ENCODE results near the gene FGF18.

The FGF18 gene

DNA sequence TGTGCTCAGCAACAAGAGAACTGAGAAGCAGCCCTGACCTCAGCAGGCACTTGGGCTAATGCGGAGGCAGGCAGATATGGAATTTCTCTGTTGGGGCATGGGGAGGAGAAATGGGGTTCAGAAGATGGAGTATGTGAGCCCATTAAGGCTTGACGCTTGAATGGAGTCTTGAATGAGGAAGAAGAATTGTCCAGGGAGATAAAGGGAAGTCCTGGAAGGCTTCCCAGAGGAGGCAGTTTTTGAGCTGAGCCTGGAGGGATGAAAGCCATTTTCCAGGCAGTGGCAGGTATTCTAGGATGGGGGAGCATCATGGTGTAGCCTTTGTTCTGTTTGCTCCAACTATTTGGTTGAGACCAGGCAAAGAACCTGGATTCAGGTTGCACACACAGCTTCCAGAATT, 34.5 kb downstream of the FGF18 start:
- no peaks in the 10 kb centered on the region for H3K9me3 ChIP-seq (ENCODE audit: control insufficient read depth, insufficient read depth, low read depth, low read length)
- H3K4me3 ChIP-seq (ENCODE audit: low read depth, low read length) = no peak overlapping the region
- ChIA-PET CTCF (interaction anchor here (1.0 to 1.1 kb wide), 3 partner anchors 36 to 88 kb away, joined by 3 to 5 read pairs (median 4); no protein-coding TSS in a partner anchor), POLR2A (no interaction called here)
- H3K4me1 ChIP-seq (ENCODE audit: control insufficient read depth, insufficient read depth, low read length) = no peaks in the 10 kb centered on the region
- TF ChIP-seq, protein P1, sequence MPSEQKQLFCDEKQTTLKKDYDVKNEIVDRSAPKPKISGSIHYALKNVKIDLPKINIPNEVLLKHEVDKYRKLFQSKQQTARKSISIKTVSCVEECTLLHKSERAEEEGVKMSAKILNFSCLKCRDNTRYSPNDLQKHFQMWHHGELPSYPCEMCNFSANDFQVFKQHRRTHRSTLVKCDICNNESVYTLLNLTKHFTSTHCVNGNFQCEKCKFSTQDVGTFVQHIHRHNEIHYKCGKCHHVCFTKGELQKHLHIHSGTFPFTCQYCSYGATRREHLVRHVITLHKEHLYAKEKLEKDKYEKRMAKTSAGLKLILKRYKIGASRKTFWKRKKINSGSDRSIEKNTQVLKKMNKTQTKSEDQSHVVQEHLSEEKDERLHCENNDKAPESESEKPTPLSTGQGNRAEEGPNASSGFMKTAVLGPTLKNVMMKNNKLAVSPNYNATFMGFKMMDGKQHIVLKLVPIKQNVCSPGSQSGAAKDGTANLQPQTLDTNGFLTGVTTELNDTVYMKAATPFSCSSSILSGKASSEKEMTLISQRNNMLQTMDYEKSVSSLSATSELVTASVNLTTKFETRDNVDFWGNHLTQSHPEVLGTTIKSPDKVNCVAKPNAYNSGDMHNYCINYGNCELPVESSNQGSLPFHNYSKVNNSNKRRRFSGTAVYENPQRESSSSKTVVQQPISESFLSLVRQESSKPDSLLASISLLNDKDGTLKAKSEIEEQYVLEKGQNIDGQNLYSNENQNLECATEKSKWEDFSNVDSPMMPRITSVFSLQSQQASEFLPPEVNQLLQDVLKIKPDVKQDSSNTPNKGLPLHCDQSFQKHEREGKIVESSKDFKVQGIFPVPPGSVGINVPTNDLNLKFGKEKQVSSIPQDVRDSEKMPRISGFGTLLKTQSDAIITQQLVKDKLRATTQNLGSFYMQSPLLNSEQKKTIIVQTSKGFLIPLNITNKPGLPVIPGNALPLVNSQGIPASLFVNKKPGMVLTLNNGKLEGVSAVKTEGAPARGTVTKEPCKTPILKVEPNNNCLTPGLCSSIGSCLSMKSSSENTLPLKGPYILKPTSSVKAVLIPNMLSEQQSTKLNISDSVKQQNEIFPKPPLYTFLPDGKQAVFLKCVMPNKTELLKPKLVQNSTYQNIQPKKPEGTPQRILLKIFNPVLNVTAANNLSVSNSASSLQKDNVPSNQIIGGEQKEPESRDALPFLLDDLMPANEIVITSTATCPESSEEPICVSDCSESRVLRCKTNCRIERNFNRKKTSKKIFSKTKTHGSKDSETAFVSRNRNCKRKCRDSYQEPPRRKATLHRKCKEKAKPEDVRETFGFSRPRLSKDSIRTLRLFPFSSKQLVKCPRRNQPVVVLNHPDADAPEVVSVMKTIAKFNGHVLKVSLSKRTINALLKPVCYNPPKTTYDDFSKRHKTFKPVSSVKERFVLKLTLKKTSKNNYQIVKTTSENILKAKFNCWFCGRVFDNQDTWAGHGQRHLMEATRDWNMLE (tag by site-specific recombination; conservative IDR thresholded peaks at IDR 0.05; ENCODE audit: low read depth) = no peak
- TF ChIP-seq, protein P2, sequence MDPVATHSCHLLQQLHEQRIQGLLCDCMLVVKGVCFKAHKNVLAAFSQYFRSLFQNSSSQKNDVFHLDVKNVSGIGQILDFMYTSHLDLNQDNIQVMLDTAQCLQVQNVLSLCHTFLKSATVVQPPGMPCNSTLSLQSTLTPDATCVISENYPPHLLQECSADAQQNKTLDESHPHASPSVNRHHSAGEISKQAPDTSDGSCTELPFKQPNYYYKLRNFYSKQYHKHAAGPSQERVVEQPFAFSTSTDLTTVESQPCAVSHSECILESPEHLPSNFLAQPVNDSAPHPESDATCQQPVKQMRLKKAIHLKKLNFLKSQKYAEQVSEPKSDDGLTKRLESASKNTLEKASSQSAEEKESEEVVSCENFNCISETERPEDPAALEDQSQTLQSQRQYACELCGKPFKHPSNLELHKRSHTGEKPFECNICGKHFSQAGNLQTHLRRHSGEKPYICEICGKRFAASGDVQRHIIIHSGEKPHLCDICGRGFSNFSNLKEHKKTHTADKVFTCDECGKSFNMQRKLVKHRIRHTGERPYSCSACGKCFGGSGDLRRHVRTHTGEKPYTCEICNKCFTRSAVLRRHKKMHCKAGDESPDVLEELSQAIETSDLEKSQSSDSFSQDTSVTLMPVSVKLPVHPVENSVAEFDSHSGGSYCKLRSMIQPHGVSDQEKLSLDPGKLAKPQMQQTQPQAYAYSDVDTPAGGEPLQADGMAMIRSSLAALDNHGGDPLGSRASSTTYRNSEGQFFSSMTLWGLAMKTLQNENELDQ (tag by site-specific recombination; IDR thresholded peaks at IDR 0.05; ENCODE audit: low read depth) = no peak
- TF ChIP-seq ZNF48 (tag by site-specific recombination; IDR thresholded peaks at IDR 0.05) = no peak
- TF ChIP-seq KLF8 (tag by site-specific recombination; IDR thresholded peaks at IDR 0.05) = no peak
- no peak for TF ChIP-seq ZNF426 (tag by site-specific recombination; IDR thresholded peaks at IDR 0.05)
- TF ChIP-seq, protein P3, sequence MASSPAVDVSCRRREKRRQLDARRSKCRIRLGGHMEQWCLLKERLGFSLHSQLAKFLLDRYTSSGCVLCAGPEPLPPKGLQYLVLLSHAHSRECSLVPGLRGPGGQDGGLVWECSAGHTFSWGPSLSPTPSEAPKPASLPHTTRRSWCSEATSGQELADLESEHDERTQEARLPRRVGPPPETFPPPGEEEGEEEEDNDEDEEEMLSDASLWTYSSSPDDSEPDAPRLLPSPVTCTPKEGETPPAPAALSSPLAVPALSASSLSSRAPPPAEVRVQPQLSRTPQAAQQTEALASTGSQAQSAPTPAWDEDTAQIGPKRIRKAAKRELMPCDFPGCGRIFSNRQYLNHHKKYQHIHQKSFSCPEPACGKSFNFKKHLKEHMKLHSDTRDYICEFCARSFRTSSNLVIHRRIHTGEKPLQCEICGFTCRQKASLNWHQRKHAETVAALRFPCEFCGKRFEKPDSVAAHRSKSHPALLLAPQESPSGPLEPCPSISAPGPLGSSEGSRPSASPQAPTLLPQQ (tag by site-specific recombination; IDR thresholded peaks at IDR 0.05) = no peak
- no peaks in the 10 kb centered on the region for H3K36me3 ChIP-seq (ENCODE audit: control insufficient read depth in 2 of 2, insufficient read depth in 1 of 2, low read length in 2 of 2)
- H3K27ac ChIP-seq (ENCODE audit: extremely low read depth, low read depth, low read length) = no peak overlapping the region

- no peaks in the 10 kb centered on the region for H3K36me3 ChIP-seq (ENCODE audit: control insufficient read depth in 2 of 2, insufficient read depth in 1 of 2, low read length in 2 of 2)
- POLR2A ChIA-PET = no interaction called here
- no peaks in the 10 kb centered on the region for H3K4me1 ChIP-seq (ENCODE audit: control insufficient read depth, insufficient read depth, low read length)
- no peak overlapping the region for H3K27ac ChIP-seq (ENCODE audit: extremely low read depth, low read depth, low read length)
- no peaks in the 10 kb centered on the region for H3K9me3 ChIP-seq (ENCODE audit: control insufficient read depth, insufficient read depth, low read depth, low read length)
- CTCF ChIA-PET = interaction anchor here (1.0 kb wide), 1 partner anchor 89 kb away, joined by 4 read pairs; no protein-coding TSS in a partner anchor
- TF ChIP-seq ZNF580 (tag by site-specific recombination; IDR thresholded peaks at IDR 0.05) (no peak), PRDM1 (tag by site-specific recombination; IDR thresholded peaks at IDR 0.05) (no peak), ZNF548 (tag by site-specific recombination; IDR thresholded peaks at IDR 0.05) (no peak)
- TF ChIP-seq, protein P4, sequence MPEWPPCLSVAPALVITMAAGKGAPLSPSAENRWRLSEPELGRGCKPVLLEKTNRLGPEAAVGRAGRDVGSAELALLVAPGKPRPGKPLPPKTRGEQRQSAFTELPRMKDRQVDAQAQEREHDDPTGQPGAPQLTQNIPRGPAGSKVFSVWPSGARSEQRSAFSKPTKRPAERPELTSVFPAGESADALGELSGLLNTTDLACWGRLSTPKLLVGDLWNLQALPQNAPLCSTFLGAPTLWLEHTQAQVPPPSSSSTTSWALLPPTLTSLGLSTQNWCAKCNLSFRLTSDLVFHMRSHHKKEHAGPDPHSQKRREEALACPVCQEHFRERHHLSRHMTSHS (tag by site-specific recombination; IDR thresholded peaks at IDR 0.05) = no peak
- H3K4me3 ChIP-seq (ENCODE audit: low read depth, low read length) = no peak overlapping the region
Observed at GRCh38 chr5:171454549-171454948, 35.1 kb downstream of the FGF18 start.

GRCh38 chr5:171455522-171455921, 36.1 kb downstream of the FGF18 start:
- POLR2A ChIA-PET = no interaction called here
- CTCF ChIA-PET = no interaction called here
- Histone ChIP-seq H3K27ac (ENCODE audit: extremely low read depth, low read depth, low read length) (no peak overlapping the region), H3K9me3 (ENCODE audit: control insufficient read depth, insufficient read depth, low read depth, low read length) (no peaks in the 10 kb centered on the region), H3K4me3 (ENCODE audit: low read depth, low read length) (no peak overlapping the region), H3K36me3 (ENCODE audit: control insufficient read depth in 2 of 2, insufficient read depth in 1 of 2, low read length in 2 of 2) (no peaks in the 10 kb centered on the region), H3K4me1 (ENCODE audit: control insufficient read depth, insufficient read depth, low read length) (no peaks in the 10 kb centered on the region)
- no peak for TF ChIP-seq ZNF146 (tag by site-specific recombination; IDR thresholded peaks at IDR 0.05)
- TF ChIP-seq ZNF600 (tag by site-specific recombination; IDR thresholded peaks at IDR 0.05) = no peak
- no peak for TF ChIP-seq ZFP3 (tag by site-specific recombination; IDR thresholded peaks at IDR 0.05; ENCODE audit: low read depth)
- TF ChIP-seq ZBTB21 (tag by site-specific recombination; IDR thresholded peaks at IDR 0.05) = no peak
- TF ChIP-seq ZNF544 (tag by site-specific recombination; IDR thresholded peaks at IDR 0.05) = no peak
- TF ChIP-seq ZNF324 (tag by site-specific recombination; IDR thresholded peaks at IDR 0.05) = no peak
- TF ChIP-seq MYNN (tag by site-specific recombination; IDR thresholded peaks at IDR 0.05; ENCODE audit: borderline replicate concordance) = no peak
- TF ChIP-seq, protein P5, sequence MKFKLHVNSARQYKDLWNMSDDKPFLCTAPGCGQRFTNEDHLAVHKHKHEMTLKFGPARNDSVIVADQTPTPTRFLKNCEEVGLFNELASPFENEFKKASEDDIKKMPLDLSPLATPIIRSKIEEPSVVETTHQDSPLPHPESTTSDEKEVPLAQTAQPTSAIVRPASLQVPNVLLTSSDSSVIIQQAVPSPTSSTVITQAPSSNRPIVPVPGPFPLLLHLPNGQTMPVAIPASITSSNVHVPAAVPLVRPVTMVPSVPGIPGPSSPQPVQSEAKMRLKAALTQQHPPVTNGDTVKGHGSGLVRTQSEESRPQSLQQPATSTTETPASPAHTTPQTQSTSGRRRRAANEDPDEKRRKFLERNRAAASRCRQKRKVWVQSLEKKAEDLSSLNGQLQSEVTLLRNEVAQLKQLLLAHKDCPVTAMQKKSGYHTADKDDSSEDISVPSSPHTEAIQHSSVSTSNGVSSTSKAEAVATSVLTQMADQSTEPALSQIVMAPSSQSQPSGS (tag by site-specific recombination; IDR thresholded peaks at IDR 0.05; ENCODE audit: low read depth) = no peak
- TF ChIP-seq ZFP69B (tag by site-specific recombination; IDR thresholded peaks at IDR 0.05) = no peak
- no peak for TF ChIP-seq ZNF610 (tag by site-specific recombination; IDR thresholded peaks at IDR 0.05; ENCODE audit: borderline replicate concordance)
